Stimulated activated CD4-positive, alpha-beta T cell treated with anti-CD3 and anti-CD28 coated beads, Interleukin-1b, Interleukin-23, amount 100 ng/mL, for 1 hour (primary cell): ENCODE measurements around the gene TMCO1.
"Not testable (repeated sequence)": the region's sequence is repeated elsewhere in the genome, so short reads cannot be mapped to it uniquely, and the experiment has no call there.

Experiments
- DNase-seq, 2 donors: peaks; one replicate each; pipeline ENCODE4 v3.0.0-alpha.2; 2020; ENCODE audit warnings: low read depth in 2 of 2

TMCO1 gene

DNA sequence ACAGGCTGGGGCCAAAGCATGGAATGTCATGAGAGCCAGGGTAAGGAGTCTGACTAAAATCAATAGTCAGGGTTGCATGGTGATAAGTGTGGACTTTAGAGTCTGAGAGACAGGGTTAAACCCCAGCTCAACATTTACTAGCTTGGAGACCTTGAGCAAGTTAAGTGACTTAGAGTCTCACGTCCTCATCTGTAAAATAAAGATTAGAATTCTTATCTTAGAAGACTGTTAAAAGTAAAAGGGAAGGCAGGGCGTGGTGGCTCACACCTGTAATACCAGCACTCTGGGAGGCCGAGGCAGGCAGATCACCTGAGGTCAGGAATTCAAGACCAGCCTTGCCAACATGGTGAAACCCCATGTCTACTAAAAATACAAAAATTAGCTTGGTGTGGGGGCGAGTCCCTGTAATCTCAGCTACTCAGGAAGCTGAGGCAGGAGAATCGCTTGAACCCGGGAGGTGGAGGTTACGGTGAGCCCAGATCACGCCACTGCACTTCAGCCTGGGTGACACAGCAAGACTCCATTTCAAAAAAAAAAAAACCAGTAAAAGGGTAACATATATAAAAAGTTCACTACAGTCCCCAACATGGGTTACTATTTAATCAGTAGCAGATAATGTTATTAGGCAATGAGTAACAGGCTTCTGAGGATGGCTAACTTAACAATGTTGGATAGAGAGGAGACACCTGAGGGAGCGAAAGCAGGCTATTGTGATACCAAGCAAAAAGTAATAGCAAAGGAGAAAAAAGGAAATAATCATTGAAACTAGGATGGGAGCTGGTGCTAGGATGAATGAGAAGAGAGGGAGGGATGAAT lies 20.8 kb downstream of the TMCO1 start:
- no peak for DNase-seq

DNA sequence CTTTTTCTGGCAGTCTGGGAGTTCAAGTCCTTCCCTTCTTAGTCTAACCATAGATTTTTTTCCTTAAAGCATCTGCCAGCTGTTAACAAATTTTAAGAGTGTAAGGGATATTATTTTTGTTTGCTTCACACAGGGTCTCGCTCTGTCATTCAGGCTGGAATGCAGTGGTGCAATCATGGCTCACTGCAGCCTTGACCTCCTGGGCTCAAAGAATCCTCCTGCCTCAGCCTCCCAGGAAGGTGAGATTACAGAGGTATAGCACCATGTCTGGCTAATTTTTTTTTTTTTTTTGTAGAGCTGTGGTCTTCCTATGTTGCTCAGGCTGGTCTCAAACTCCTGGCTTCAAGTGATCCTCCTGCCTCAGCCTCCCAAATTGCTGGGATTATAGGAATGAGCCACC lies 23.8 kb downstream of the TMCO1 start:
- not testable (repeated sequence) for DNase-seq

- no peak for DNase-seq
These were observed 26.5 kb downstream of the TMCO1 start for GRCh38 chr1:165742194-165742593.

GRCh38 chr1:165738794-165739193 lies 29.9 kb downstream of the TMCO1 start:
- DNase-seq, result no peak

DNA sequence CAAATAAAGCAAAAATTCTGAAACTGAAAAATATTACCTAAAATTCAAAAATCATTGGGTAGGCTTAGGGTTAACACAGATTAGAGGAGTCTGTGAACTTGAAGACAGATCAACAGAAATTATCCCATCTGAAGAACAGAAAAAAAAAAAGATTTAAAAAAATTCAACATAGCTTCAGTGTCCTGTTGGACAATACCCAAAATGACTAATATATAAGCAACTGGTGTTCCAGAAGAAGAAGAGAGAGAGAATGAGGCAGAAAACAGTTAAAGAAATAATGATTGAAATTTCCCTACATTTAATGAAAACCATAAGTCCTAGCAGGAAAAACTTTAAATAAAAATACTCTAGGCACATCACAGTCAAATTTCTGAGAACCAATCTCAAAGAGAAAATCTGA lies 31.5 kb downstream of the TMCO1 start:
- no peak for DNase-seq

- no peak for DNase-seq
These were observed 33.8 kb downstream of the TMCO1 start for GRCh38 chr1:165734906-165735305.

DNA sequence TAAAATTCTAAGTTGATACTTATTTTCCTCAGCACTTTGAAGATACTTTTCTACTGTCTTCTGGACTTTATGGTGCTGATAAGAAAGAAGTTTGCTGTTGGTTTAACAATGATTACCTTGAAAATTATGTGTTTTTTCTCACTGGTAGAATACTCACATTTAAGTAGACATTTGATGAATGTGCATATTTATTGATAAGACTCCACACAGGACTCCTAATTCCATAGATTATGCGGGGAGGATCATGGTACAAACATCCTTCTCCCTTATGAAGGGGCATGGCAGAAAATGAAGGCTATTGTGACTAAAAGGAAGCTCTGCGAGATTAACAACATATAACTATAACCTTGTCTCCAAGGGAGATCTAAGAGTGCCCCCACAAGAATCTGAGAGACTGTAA lies 41.8 kb downstream of the TMCO1 start:
- no peak for DNase-seq

- no peak for DNase-seq
These were observed 42.5 kb downstream of the TMCO1 start for GRCh38 chr1:165726169-165726568.

GRCh38 chr1:165717918-165718515 lies 50.7 kb downstream of the TMCO1 start:
- DNase-seq, result no peak

DNA sequence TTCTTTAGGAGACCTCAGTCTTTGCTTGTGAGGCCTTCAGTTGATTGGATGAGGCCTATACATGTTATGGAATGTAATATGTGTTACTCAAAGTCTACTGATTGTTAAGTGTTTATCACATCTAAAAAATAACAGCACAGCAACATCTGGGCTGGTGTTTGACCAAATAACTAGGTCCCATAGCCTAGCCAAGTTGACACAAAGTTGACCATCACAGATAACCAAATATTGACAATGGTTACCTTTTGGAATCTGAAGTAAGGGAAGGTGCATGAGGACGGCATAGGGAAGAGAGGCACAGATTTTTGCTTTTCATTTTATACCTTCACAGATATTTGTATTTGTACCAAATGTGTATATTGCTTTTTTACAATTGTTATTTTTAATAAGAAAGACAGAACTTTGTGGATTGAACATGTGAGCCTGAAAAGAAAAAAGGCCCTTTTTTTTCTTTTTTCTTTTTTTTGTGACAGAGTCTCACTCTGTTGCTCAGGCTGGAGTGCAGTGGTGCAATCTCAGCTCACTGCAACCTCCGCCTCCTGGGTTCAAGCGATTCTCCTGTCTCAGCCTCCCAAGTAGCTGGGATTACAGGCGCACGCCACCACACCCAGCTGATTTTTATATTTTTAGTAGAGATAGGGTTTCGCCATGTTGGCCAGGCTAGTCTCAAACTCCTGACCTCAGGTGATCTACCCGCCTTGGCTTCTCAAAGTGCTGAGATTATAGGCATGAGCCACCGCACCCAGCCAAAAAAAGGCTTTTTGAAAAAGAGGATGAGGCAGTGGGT lies 52.2 kb downstream of the TMCO1 start:
- not testable (repeated sequence) for DNase-seq

GRCh38 chr1:165712764-165713163 lies 55.9 kb downstream of the TMCO1 start:
- no peak for DNase-seq

DNA sequence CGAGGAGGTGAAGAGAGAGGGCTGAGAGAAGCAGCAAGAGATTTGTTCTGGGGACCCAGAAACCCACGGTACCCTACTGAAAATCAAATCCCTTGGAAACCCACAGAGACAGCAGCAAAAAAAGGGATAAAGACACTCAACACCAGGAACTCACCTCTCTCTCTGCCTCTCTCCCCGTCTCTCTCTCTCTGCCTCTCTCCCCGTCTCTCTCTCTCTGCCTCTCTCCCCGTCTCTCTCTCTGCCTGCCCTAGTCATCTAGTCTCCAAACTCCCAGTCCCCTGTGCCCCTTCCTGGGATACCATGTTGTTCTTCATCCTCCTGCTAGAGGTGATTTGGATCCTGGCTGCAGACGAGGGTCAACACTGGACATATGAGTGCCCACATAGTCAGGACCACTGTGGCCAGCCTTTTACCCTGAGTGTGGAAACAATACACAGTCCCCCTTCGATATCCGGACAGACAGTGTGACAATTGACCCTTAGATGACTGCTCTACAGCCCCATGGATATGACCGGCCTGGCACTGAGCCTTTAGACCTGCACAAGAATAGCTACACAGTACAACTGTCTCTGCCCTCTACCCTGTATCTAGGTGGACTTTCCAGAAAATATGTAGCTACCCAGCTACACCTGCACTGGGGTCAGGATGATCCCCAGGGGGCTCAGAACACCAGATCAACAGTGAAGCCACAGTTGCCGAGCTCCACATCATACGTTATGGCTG lies 60.5 kb downstream of the TMCO1 start:
- DNase-seq, result no peak

DNA sequence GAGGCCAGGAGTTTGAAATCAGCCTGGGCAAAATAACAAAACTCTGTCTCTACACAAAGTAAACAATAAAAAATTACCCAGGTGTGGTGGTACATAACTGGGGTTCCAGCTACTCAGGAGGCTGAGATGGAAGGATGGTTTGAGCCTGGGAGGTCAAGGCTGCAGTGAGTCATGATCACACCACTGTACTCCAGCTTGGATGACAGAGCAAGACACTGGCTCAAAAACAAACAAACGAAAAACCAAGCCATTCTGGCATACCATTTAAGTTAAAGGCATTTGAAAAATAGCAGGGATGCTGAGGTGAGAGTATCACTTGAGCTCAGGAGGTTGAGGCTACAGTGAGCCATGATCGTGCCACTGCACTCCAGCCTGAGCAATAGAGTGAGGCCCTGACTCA lies 65.0 kb downstream of the TMCO1 start:
- no peak for DNase-seq

- not testable (repeated sequence) for DNase-seq
These were observed 66.7 kb downstream of the TMCO1 start for GRCh38 chr1:165701922-165702321.

DNA sequence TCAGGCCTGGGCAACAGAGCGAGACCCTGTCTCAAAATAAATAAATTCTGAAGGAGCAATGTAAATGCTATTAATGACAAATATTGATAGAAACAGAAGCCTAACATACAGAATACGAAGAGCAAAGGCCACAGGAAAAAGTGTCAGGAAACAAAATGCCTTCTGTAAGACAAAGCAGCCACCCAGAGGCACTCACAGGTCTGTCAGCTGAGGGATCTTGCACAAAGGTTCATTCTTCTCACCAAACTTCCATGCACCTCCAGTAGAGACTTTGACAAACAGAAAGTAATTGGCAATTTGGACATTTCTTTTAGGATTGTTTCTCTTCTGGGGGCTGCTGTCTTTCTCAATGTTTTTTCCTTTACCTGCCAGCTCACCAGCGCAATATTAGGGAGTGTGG lies 69.1 kb downstream of the TMCO1 start:
- DNase-seq, result no peak

GRCh38 chr1:165698761-165699052 lies 70.0 kb downstream of the TMCO1 start:
- DNase-seq, result no peak

DNA sequence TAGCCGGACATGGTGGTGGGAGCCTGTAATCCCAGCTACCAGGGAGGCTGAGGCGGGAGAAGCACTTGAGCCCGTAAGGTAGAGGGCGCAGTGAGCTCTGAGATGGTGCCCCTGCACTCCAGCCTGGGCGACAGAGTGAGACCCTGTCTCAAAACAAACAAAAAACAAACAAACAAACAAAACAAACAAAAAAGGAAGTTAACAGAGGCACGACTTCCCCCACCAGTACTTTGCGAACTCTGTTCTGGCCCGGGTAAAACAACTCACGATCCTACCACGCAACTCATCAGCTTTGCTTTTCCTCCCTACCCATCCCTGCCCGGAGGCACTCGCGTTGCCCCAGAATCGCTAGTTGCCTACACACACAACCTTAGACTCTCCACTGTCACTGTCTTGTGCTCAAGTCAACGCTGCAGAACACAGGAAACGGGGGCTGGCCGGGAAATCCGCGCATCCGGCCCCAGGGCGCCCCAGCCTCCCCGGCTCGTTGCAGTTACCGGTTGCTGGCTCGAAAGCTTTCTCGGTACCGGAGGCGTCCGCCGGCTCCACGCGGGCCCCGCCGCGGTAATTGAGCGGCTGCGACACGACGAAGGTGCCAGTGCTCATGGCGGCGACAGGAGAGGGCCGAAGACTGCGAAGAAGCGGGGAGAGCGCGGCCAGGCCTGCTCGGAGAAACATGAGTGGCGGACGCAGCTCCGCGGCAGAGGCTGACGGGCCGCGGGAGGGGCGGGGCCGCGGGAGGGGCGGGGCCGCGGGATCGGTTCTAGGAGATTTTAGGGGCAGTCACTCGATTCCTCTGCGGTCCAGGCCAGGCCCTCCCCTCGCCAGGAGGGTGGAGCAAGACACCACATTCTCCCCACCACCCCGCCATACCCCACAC lies 70.5 kb downstream of the TMCO1 start, which contains the start of gene ALDH9A1:
Gene ALDH9A1, minus strand, starts transcription at position 682 of the 880 bp plus-strand sequence. Its CDS starts 4 bp downstream, at position 678.
- peak; percentile 57 to 80 for DNase-seq

GRCh38 chr1:165697491-165697880 lies 71.2 kb downstream of the TMCO1 start:
- no peak for DNase-seq

- DNase-seq, result no peak
These were observed 72.0 kb downstream of the TMCO1 start for GRCh38 chr1:165696625-165697100.

DNA sequence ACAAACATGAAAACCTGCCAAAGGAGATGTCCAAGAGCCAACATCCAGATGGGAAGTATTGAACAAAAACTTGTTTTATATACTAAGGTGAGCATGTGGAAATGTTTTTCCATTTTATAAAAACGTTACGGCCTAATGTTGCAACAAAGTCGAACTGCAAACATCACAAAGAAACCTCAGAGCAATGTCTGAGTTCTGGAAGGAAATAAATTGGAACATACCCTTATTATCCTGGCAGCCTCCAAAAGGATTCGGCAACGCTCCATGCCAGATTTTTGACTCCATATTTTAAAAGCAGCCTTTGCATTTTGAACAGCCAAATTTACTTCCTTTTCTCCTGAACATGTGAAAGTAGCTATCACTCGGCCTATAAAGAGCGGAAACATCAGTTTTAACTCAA lies 73.6 kb downstream of the TMCO1 start:
- DNase-seq, result no peak

DNA sequence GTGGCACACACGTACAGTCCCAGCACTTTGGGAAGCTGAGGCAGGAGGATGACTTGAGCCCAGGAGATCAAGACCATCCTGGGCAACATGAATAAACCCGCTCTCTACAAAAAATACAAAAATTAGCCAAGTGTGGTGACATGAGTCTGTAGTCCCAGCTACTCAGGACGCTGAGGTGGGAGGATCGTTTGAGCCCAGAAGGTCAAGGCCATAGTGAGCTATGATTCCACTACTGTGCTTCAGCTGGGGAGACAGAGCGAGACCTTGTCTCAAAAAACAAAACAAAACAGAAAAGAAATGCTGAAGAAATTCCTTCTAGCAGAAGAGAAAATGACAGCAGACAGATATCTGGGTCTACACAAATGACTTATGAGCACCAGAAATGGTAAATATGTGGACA lies 80.6 kb downstream of the TMCO1 start:
- DNase-seq, result no peak
